Natural killer cell (primary cell): ENCODE measurements around the gene SPTB. TPM values are rescaled to one million over a fixed set of nuclear protein-coding genes. Genes with fewer than 3 reads are reported as not detected.

ENCODE experiments used
- ATAC-seq, 3 donors: fragments of 150-1000 bp in 2 of 3; fragments of 200-7000 bp in 1 of 3; cut with Tn5 transposase; 1 replicate in 1 of 3; 2 replicates in 2 of 3; pipeline ENCODE4 v1.10.0; 2021; ENCODE audit warnings: mild to moderate bottlenecking in 2 of 3, moderate library complexity in 2 of 3
- DNase-seq, 2 donors: peaks; one replicate each; pipeline versions ENCODE4 v3.0.0 to v3.0.0-alpha.2; 2013 to 2021; ENCODE audit warnings: mixed read lengths in 1 of 2
- H3K27ac ChIP-seq: one replicate; pipeline ENCODE4 v1.5.1; 2013; ENCODE audit warnings: mild to moderate bottlenecking, low read length
- H3K27me3 ChIP-seq: one replicate; pipeline ENCODE4 v1.6.1; 2013; ENCODE audit warnings: low read length; ENCODE audit not compliant: control insufficient read depth, insufficient read depth
- H3K36me3 ChIP-seq: one replicate; pipeline ENCODE4 v1.6.1; 2013; ENCODE audit warnings: low read length; ENCODE audit not compliant: control insufficient read depth, insufficient read depth
- H3K4me1 ChIP-seq: one replicate; pipeline ENCODE4 v1.6.1; 2013; ENCODE audit warnings: low read length; ENCODE audit not compliant: control insufficient read depth, insufficient read depth
- H3K4me3 ChIP-seq: one replicate; pipeline ENCODE4 v1.5.1; 2013; ENCODE audit warnings: low read length
- H3K9me3 ChIP-seq: one replicate; pipeline ENCODE4 v1.6.1; 2013; ENCODE audit warnings: low read length; ENCODE audit not compliant: control insufficient read depth, insufficient read depth
- H3K27ac Mint-ChIP-seq, 2 donors: one replicate each; pipeline ENCODE4 v1.8.0; 2022; ENCODE audit warnings: mild to moderate bottlenecking in 2 of 2, mixed read lengths in 2 of 2, moderate library complexity in 1 of 2
- H3K27me3 Mint-ChIP-seq, 2 donors: one replicate each; pipeline ENCODE4 v1.8.0; 2022; ENCODE audit warnings: low read depth in 2 of 2, mixed read lengths in 2 of 2
- H3K36me3 Mint-ChIP-seq: one replicate; pipeline ENCODE4 v1.8.0; 2022; ENCODE audit warnings: mixed read lengths
- H3K4me1 Mint-ChIP-seq, 2 donors: one replicate each; pipeline ENCODE4 v1.8.0; 2022; ENCODE audit warnings: mixed read lengths in 2 of 2
- H3K4me3 Mint-ChIP-seq: one replicate; pipeline ENCODE4 v1.8.0; 2022; ENCODE audit warnings: mild to moderate bottlenecking, moderate library complexity, mixed read lengths
- H3K9me3 Mint-ChIP-seq, 2 donors: one replicate each; pipeline ENCODE4 v1.8.0; 2022; ENCODE audit warnings: mixed read lengths in 2 of 2
- WGBS: methylation state at CpG from one replicate; pipeline ENCODE4 v1.1.7; 2013; ENCODE audit warnings: missing lambda C conversion rate; ENCODE audit not compliant: insufficient coverage; 5-methylcytosine and 5-hydroxymethylcytosine counted together
- intact Hi-C: fragments of 100-400 bp; cut with micrococcal nuclease; formaldehyde crosslinking; loops from one replicate; pipeline ENCODE4 v1.14.2; 2022
- total RNA-seq, 4 donors: library from RNA; stranded (reverse); fragments of 120-200 nt in 1 of 4; gene quantifications; one replicate each; pipeline versions ENCODE4 v1.2.3 to v1.2.4, GENCODE V29; 2013 to 2022
- TF ChIP-seq, protein P1 (sequence below): fragments of 200-600 bp; IDR thresholded peaks from one replicate; pipeline ENCODE4 v1.8.0; 2022; ENCODE audit warnings: antibody characterized with exemption

SPTB gene
- total RNA-seq, 3 donors from 2014 or later (not counting 1 experiment from before 2014, with no cell fraction given) = 0.07 to 0.59 (median 0.13) TPM

DNA sequence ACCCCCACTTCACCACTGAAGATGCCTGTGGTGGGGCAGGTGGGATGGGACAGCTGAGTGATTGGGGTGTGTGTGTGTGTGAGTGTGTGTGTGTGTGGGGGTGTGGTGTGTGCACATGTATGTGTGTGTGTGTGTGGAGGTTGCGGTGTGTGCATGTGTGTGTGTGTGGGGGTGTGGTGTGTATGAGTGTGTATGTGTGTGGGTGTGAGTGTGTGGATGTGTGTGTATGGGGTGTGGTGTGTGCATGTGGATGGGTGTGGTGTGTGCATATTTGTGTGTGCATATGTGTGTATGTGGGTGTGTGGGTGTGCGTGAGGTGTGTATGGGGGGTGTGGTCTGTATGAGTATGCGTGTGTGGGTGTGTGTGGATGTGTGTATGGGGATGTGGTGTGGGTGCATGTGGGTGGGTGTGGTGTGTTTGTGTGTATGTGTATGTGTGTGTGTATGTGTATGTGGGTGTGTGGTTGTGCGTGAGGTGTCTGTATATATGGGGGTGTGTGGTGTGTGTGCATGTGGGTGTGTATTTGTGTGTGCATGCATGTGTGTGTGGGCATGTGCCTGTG is 113.9 kb downstream of the SPTB start:
- 97% methylated on average over 4 of the region's 4 CpGs for WGBS
- Mint-ChIP-seq H3K4me1 (peaks cover 23 to 50% of the 10 kb centered on the region in 2 donors), H3K27me3 (peaks cover 0 to 9% of the 10 kb centered on the region in 2 donors), H3K36me3 (no peaks in the 10 kb centered on the region), H3K4me3 (no peak overlapping the region), H3K27ac (no peak overlapping the region), H3K9me3 (no peaks in the 10 kb centered on the region)
- DNase-seq (no peak), ATAC-seq (no peak)
- Histone ChIP-seq H3K27ac (no peak overlapping the region), H3K27me3 (peaks cover 6% of the 10 kb centered on the region), H3K4me1 (peaks cover 45% of the 10 kb centered on the region), H3K36me3 (no peaks in the 10 kb centered on the region), H3K4me3 (no peak overlapping the region), H3K9me3 (no peaks in the 10 kb centered on the region)
- intact Hi-C loops = no loop called here
- TF ChIP-seq, protein P1, sequence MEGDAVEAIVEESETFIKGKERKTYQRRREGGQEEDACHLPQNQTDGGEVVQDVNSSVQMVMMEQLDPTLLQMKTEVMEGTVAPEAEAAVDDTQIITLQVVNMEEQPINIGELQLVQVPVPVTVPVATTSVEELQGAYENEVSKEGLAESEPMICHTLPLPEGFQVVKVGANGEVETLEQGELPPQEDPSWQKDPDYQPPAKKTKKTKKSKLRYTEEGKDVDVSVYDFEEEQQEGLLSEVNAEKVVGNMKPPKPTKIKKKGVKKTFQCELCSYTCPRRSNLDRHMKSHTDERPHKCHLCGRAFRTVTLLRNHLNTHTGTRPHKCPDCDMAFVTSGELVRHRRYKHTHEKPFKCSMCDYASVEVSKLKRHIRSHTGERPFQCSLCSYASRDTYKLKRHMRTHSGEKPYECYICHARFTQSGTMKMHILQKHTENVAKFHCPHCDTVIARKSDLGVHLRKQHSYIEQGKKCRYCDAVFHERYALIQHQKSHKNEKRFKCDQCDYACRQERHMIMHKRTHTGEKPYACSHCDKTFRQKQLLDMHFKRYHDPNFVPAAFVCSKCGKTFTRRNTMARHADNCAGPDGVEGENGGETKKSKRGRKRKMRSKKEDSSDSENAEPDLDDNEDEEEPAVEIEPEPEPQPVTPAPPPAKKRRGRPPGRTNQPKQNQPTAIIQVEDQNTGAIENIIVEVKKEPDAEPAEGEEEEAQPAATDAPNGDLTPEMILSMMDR = no peak

DNA sequence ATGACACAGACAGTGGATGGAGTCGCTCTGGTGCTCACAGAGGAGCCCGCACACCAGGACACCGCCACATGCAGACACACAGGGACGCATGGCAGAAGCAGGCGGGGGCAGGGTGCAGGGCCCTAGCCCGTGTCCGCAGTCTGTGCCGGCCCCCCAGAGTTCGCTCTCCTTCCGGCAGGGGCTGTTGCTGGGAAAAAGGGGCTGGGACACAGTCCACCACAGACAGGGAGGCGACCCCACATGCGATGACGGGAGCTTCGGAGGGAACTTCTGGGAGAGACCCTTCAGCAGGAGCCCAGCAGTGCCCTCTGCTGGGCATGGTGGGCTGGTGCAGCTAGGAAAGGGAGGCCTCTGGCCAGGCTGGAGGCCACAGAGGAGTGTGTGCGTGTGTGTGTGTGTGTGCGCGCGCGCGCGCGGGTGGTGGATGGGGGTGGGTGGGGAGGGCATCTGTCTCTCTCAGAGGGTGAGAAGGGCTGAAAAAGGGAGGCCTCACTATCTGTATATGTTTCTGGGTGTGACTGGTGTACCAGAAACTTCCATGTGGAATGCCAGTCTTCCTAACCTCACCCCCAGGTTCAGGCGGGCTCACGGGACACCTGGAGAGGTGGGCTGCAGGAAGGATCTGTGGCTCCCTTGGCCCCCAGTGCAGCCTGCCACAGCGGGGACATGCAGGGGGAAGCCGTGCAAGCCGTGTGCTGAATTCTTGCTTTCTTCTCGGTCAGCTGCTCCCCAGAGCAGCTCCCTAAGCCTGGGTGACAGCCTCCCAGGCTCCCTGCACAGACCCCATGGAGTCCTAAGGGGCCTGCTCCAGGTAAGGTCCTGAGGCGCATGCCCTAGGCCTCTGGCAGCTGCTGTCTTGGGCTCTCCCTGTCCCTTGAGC is 114.8 kb downstream of the SPTB start:
- H3K4me1 Mint-ChIP-seq = peaks cover 33 to 59% of the 10 kb centered on the region in 2 donors
- peak overlapping the region; percentile 23 to 76 for H3K27ac Mint-ChIP-seq
- DNase-seq = peak; percentile 69 to 87
- H3K4me3 Mint-ChIP-seq = peak overlapping the region; percentile 66
- intact Hi-C loops = loop anchor here (1.0 kb wide), 1 partner anchor 94 kb away; no protein-coding TSS in a partner anchor
- Histone ChIP-seq H3K36me3 (no peaks in the 10 kb centered on the region), H3K27ac (no peak overlapping the region), H3K9me3 (no peaks in the 10 kb centered on the region), H3K27me3 (peaks cover 6% of the 10 kb centered on the region), H3K4me3 (peak overlapping the region; percentile 17), H3K4me1 (peaks cover 55% of the 10 kb centered on the region)
- TF ChIP-seq, protein P1 = peak; percentile 82
- H3K9me3 Mint-ChIP-seq = no peaks in the 10 kb centered on the region
- H3K36me3 Mint-ChIP-seq = no peaks in the 10 kb centered on the region
- 42% methylated on average over 21 of the region's 29 CpGs for WGBS
- ATAC-seq = peak; percentile 87 to 93 (median 91)
- peaks cover 0 to 12% of the 10 kb centered on the region in 2 donors for H3K27me3 Mint-ChIP-seq

DNA sequence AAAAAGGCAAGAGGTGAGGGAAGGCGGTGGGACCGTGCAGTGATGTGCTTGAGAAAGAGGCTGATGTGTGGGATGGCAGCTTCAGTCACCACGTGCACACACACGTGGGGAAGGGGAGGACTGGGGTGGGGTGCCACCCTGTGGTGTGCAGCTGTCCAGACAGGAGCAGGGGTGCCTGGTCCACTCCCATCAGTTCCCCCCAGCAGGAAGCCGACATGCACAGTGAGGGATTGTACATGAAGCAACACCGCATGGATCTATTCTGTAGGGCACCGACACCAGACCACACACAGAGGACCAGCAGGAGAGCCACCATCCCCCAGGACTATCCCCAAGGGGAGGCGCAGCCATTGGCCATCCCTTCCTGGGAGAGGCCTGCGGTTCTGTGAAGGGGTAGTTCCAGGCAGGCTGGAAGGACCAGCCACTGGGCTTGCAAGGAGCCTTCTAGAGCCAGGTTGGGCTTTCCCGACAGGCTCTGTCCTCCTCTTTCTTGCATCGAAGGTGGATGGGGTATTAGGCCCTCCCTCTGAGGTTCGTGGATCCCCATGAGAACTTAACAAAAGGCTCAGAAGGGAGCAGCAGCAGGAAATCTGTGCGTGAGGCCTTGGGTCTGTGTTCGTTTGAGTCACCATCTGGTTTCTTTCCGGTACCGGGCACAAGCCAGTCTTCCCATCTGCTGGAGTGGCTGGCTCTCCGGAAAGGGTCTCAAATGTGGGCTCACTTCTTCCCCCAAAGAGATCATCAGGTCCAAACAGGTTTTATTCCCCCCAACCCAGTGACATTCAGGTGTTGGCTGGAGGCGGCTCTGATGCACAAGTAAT is 115.7 kb downstream of the SPTB start:
- intact Hi-C loops = loop anchor here (1.0 kb wide), 1 partner anchor 93 kb away; no protein-coding TSS in a partner anchor
- H3K4me3 ChIP-seq = no peak overlapping the region
- H3K9me3 ChIP-seq = no peaks in the 10 kb centered on the region
- WGBS = 61% methylated on average over 18 of the region's 18 CpGs
- H3K27me3 Mint-ChIP-seq = peaks cover 0 to 12% of the 10 kb centered on the region in 2 donors
- TF ChIP-seq, protein P1 = no peak
- H3K4me3 Mint-ChIP-seq = peak overlapping the region; percentile 66
- ATAC-seq (no peak), DNase-seq (peak in 1 of 2 donors; percentile 34)
- H3K4me1 Mint-ChIP-seq = peaks cover 41 to 68% of the 10 kb centered on the region in 2 donors
- no peak overlapping the region for H3K27ac ChIP-seq
- peaks cover 6% of the 10 kb centered on the region for H3K27me3 ChIP-seq
- no peaks in the 10 kb centered on the region for H3K9me3 Mint-ChIP-seq
- peaks cover 63% of the 10 kb centered on the region for H3K4me1 ChIP-seq
- no peaks in the 10 kb centered on the region for H3K36me3 ChIP-seq
- peak overlapping the region; percentile 23 to 76 for H3K27ac Mint-ChIP-seq
- no peaks in the 10 kb centered on the region for H3K36me3 Mint-ChIP-seq
